Measurements from ENCODE around the gene MINDY4. TPM values are rescaled to one million over a fixed set of nuclear protein-coding genes. Genes with fewer than 3 reads are reported as not detected.

The MINDY4 gene
- total RNA-seq, 4 donors from 2014 or later = 4.6 to 14.1 (median 6.8) TPM

GRCh38 chr7:30730097-30730496 lies 41.1 kb upstream of the MINDY4 start:
- DNase-seq = no peak
- Histone ChIP-seq H3K9me3 (no peaks in the 10 kb centered on the region), H3K4me1 (no peaks in the 10 kb centered on the region), H3K4me3 (no peak overlapping the region), H3K27ac (no peak overlapping the region), H3K27me3 (no peaks in the 10 kb centered on the region), H3K36me3 (no peaks in the 10 kb centered on the region)
- in situ Hi-C loops (cut with MboI; ENCODE audit: low pct_ligation_motif_present in 1 of 4, low pct_unique_long_range_greater_than_20kb in 1 of 4, low sequenced_read_pairs in 3 of 4) (loop anchor here in 1 of 4 donors (25.0 kb wide), 1 partner anchor 568 kb away; no protein-coding TSS in a partner anchor), intact Hi-C loops (cut with DNase I; ENCODE audit: low total_unique reads) (no loop called here)
- WGBS, 2 donors (ENCODE audit: low coverage in 1 of 2) = 100% methylated on average over 1 to 2 of the region's 2 CpGs
- TF ChIP-seq CTCF (IDR thresholded peaks at IDR 0.05) = no peak
- TF ChIP-seq POLR2AphosphoS5 (IDR thresholded peaks at IDR 0.05) = no peak
- no peak for TF ChIP-seq EP300 (IDR thresholded peaks at IDR 0.05; ENCODE audit: low read depth)

- no peaks in the 10 kb centered on the region for H3K4me1 ChIP-seq
- WGBS, 2 donors (ENCODE audit: low coverage in 1 of 2) = 80% methylated on average over 4 of the region's 4 CpGs; no CpG with 5 or more reads in 1 of the 2 donors
- no peaks in the 10 kb centered on the region for H3K36me3 ChIP-seq
- H3K27ac ChIP-seq = no peak overlapping the region
- no peaks in the 10 kb centered on the region for H3K9me3 ChIP-seq
- H3K27me3 ChIP-seq = no peaks in the 10 kb centered on the region
- intact Hi-C loops (cut with DNase I; ENCODE audit: low total_unique reads) = no loop called here
- in situ Hi-C loops (cut with MboI; ENCODE audit: low pct_ligation_motif_present in 1 of 4, low pct_unique_long_range_greater_than_20kb in 1 of 4, low sequenced_read_pairs in 3 of 4) = loop anchor here in 1 of 4 donors (25.0 kb wide), 1 partner anchor 569 kb away; no protein-coding TSS in a partner anchor
- TF ChIP-seq POLR2A (IDR thresholded peaks at IDR 0.05) (no peak), EP300 (IDR thresholded peaks at IDR 0.05; ENCODE audit: low read depth) (no peak), CTCF (IDR thresholded peaks at IDR 0.05) (no peak), POLR2AphosphoS5 (IDR thresholded peaks at IDR 0.05) (no peak)
- H3K4me3 ChIP-seq = no peak overlapping the region
- DNase-seq = no peak
Measured at GRCh38 chr7:30730996-30731395, 40.2 kb upstream of the MINDY4 start.

GRCh38 chr7:30731581-30731980 lies 39.6 kb upstream of the MINDY4 start:
- in situ Hi-C loops (cut with MboI; ENCODE audit: low pct_ligation_motif_present in 1 of 4, low pct_unique_long_range_greater_than_20kb in 1 of 4, low sequenced_read_pairs in 3 of 4) = loop anchor here in 1 of 4 donors (25.0 kb wide), 1 partner anchor 569 kb away; no protein-coding TSS in a partner anchor
- Histone ChIP-seq H3K4me3 (no peak overlapping the region), H3K27ac (no peak overlapping the region), H3K36me3 (no peaks in the 10 kb centered on the region), H3K4me1 (no peaks in the 10 kb centered on the region), H3K9me3 (no peaks in the 10 kb centered on the region), H3K27me3 (no peaks in the 10 kb centered on the region)
- 70% methylated on average over 11 of the region's 11 CpGs; no CpG with 5 or more reads in 1 of the 2 donors for WGBS, 2 donors (ENCODE audit: low coverage in 1 of 2)
- intact Hi-C loops (cut with DNase I; ENCODE audit: low total_unique reads) = no loop called here
- DNase-seq = no peak
- no peak for TF ChIP-seq POLR2AphosphoS5 (IDR thresholded peaks at IDR 0.05)
- no peak for TF ChIP-seq POLR2A (IDR thresholded peaks at IDR 0.05)
- TF ChIP-seq CTCF (IDR thresholded peaks at IDR 0.05) = no peak
- no peak for TF ChIP-seq EP300 (IDR thresholded peaks at IDR 0.05; ENCODE audit: low read depth)

- Histone ChIP-seq H3K4me1 (no peaks in the 10 kb centered on the region), H3K36me3 (no peaks in the 10 kb centered on the region), H3K27me3 (no peaks in the 10 kb centered on the region), H3K9me3 (no peaks in the 10 kb centered on the region), H3K27ac (no peak overlapping the region), H3K4me3 (no peak overlapping the region)
- DNase-seq = no peak
- in situ Hi-C loops (cut with MboI; ENCODE audit: low pct_ligation_motif_present in 1 of 4, low pct_unique_long_range_greater_than_20kb in 1 of 4, low sequenced_read_pairs in 3 of 4) (loop anchor here in 1 of 4 donors (25.0 kb wide), 1 partner anchor 570 kb away; no protein-coding TSS in a partner anchor), intact Hi-C loops (cut with DNase I; ENCODE audit: low total_unique reads) (no loop called here)
- 75 to 78% methylated on average over 4 to 12 of the region's 12 CpGs for WGBS, 2 donors (ENCODE audit: low coverage in 1 of 2)
- TF ChIP-seq POLR2AphosphoS5 (IDR thresholded peaks at IDR 0.05) (no peak), POLR2A (IDR thresholded peaks at IDR 0.05) (no peak), CTCF (IDR thresholded peaks at IDR 0.05) (no peak), EP300 (IDR thresholded peaks at IDR 0.05; ENCODE audit: low read depth) (no peak)
Measured at GRCh38 chr7:30732606-30733005, 38.6 kb upstream of the MINDY4 start.

All from transverse colon (tissue), 4 donors.